Measurements from ENCODE around the gene D2HGDH.

DNA sequence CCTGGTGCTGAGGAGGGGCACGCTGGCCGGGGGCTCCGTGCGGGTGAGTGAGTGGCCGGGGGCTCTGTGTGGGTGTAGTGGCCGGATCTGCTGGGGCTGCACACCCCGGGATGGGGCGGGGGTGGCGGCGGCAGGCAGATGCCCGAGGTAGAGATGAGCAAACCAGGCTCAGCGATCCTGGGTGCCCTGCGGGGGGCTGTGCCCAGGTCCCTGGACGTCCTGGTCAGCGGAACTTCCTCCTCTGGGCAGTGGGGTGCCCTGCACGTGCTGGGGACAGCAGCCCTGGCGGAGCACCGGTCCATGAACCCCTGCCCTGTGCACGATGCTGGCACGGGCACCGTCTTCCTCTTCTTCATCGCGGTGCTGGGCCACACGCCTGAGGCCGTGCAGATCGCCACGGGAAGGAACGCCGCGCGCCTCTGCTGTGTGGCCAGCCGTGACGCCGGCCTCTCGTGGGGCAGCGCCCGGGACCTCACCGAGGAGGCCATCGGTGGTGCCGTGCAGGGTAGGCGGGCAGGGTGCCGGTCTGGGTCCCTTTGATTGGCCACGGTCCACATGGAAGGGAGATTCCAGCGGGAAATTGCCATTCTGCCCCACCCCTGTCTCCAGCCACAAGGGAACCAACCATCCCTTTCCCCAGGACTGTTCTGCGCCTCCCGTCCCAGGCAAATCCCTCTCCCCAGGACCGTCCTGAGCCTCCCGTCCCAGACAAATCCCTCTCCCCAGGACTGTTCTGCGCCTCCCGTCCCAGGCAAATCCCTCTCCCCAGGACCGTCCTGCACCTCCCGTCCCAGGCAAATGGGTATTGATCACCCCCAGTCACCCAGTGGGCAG is 80.4 kb downstream of the D2HGDH start:
- TF ChIP-seq, protein P1, sequence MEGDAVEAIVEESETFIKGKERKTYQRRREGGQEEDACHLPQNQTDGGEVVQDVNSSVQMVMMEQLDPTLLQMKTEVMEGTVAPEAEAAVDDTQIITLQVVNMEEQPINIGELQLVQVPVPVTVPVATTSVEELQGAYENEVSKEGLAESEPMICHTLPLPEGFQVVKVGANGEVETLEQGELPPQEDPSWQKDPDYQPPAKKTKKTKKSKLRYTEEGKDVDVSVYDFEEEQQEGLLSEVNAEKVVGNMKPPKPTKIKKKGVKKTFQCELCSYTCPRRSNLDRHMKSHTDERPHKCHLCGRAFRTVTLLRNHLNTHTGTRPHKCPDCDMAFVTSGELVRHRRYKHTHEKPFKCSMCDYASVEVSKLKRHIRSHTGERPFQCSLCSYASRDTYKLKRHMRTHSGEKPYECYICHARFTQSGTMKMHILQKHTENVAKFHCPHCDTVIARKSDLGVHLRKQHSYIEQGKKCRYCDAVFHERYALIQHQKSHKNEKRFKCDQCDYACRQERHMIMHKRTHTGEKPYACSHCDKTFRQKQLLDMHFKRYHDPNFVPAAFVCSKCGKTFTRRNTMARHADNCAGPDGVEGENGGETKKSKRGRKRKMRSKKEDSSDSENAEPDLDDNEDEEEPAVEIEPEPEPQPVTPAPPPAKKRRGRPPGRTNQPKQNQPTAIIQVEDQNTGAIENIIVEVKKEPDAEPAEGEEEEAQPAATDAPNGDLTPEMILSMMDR (conservative IDR thresholded peaks at IDR 0.05; ENCODE audit: low read length): no peak
- TF ChIP-seq EZH2phosphoT487 (IDR thresholded peaks at IDR 0.05; ENCODE audit: borderline replicate concordance, low read depth, low read length): no peak

Data from OCI-LY7 (cell line).